Panc1 (cell line): ENCODE results near the gene LMF1.

Experiments
- SIN3A ChIP-seq: IDR thresholded peaks from 2 replicates; pipeline ENCODE4 v1.6.1; 2012; ENCODE audit warnings: low read depth, mild to moderate bottlenecking, low read length, moderate library complexity, borderline replicate concordance; ENCODE audit not compliant: insufficient read depth
- TF ChIP-seq, protein P1 (sequence below): fragments of 450-650 bp; IDR thresholded peaks from 2 replicates; pipeline ENCODE4 v1.5.1; 2017; ENCODE audit warnings: mild to moderate bottlenecking

DNA sequence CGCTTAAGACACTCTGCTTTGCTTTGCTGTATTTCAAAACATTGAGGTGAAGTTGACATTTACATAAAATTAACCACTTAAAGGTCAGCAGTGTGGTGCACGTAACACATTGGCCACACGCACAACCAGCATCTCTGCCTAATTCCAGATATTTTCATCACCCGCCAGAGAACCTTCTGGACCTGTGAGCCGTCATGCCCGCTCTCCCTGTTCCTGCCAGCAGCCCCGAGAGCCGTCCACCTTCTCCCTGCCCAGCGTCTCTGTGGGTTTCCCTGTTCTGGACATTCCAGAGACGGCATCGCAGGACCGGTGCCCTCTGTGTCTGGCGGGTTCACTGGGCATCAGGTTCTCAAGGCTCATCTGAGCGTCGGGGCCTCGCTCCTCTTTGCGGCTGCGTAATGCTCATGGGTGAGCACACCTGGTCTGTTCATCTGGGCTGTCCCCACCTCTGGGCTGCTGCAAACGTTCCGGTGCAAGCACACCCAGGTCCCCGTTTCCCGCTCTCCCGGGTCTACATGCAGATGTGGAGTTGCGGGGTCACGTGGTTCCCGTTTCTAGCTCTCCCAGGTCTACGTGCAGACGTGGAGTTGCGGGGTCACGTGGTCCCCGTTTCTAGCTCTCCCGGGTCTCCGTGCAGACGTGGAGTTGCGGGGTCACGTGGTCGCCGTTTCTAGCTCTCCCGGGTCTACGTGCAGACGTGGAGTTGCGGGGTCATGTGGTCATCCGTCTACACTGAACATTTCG, 122.1 kb downstream of the LMF1 start:
- TF ChIP-seq, protein P1, sequence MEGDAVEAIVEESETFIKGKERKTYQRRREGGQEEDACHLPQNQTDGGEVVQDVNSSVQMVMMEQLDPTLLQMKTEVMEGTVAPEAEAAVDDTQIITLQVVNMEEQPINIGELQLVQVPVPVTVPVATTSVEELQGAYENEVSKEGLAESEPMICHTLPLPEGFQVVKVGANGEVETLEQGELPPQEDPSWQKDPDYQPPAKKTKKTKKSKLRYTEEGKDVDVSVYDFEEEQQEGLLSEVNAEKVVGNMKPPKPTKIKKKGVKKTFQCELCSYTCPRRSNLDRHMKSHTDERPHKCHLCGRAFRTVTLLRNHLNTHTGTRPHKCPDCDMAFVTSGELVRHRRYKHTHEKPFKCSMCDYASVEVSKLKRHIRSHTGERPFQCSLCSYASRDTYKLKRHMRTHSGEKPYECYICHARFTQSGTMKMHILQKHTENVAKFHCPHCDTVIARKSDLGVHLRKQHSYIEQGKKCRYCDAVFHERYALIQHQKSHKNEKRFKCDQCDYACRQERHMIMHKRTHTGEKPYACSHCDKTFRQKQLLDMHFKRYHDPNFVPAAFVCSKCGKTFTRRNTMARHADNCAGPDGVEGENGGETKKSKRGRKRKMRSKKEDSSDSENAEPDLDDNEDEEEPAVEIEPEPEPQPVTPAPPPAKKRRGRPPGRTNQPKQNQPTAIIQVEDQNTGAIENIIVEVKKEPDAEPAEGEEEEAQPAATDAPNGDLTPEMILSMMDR = no peak
- no peak for TF ChIP-seq SIN3A
